ELF-1 (cell line): Measurements from ENCODE around the gene USP30.
A peak's percentile ranks its signal among the peaks of the same experiment; 100 is the strongest.

Experiments used
- DNase-seq: peaks from one replicate; pipeline ENCODE4 v3.0.0-alpha.2; 2016; ENCODE audit warnings: low read depth, low spot score

The USP30 gene

GRCh38 chr12:109125791-109126190 is 73.4 kb downstream of the USP30 start:
- no peak for DNase-seq

- DNase-seq = no peak
Observed at GRCh38 chr12:109126784-109127183, 74.4 kb downstream of the USP30 start.

GRCh38 chr12:109127533-109128242 is 75.3 kb downstream of the USP30 start:
- no peak for DNase-seq

- DNase-seq = no peak
Observed at GRCh38 chr12:109130297-109131153, 78.1 kb downstream of the USP30 start.

- no peak for DNase-seq
Observed at GRCh38 chr12:109131154-109132050, 79.0 kb downstream of the USP30 start.

- peak; percentile 55 for DNase-seq
Observed at GRCh38 chr12:109134186-109134917, 82.0 kb downstream of the USP30 start.

GRCh38 chr12:109137055-109137454 is 84.7 kb downstream of the USP30 start:
- no peak for DNase-seq
